ELR (cell line): ENCODE data around the gene RAB37.
A peak's percentile ranks its signal among the peaks of the same experiment; 100 is the strongest.

Source experiments
- DNase-seq: peaks from one replicate; pipeline ENCODE4 v3.0.0-alpha.2; 2015; ENCODE audit warnings: low read depth

Gene RAB37, protein sequence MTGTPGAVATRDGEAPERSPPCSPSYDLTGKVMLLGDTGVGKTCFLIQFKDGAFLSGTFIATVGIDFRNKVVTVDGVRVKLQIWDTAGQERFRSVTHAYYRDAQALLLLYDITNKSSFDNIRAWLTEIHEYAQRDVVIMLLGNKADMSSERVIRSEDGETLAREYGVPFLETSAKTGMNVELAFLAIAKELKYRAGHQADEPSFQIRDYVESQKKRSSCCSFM

DNA sequence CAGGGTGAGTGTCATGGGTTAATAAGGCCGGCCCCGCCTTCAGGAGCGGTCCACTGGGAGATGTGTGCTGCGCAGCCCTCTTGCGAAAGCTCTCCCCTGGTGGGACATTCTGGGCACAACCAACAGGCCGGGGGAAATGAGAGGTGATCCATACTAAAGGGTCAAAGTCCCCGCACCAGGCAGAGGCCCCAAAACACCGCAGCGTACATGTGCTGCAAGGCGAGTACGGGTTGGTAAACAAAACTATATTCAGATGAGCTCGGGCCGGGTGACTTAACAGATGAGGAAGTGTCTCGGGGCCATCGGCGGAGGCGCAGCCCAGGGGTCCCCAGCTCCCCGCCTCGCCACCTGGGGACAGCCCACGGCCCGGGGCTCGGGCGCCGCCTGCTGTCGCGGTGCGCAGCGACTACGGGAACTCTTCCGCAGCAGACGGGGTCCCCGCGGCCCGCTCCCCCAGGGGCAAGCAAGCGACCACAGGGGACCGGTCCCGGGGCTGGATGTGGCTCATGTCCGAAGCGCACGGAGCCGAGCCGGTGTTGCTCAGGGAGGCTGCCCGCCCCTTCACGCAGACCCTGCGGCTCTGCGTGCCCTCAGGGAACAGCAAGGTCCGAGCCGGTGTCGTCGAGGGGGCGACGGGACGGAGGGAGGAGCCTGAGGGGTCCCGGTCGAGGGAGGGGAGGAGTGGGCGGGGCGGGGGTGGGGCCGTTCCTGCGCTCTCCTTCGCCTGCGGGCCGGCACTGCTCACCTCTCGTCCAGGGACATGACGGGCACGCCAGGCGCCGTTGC, at the start of gene RAB37:
Gene RAB37, plus strand, starts transcription at position 744 of the 786 bp plus-strand sequence. Its CDS starts 17 bp downstream, at position 761.
- peak; percentile 39 for DNase-seq

DNA sequence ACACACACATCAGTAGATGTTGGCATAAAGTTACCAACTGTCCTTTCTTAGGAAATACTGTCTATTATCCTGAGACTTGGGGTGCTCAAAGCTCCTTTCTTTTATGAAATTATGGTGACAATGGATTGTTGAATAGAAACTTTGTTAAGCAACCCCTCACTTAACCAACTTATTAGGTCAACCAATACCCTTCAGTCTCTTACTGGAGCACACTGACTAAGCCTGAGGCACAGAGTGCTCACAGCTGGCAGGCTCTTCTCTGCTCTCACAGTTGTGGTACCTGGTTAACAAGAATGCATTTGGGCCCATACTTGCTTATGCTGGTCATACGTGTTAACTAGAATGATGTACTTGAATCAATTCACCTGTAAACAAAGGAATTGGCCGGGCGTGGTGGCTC, 49.2 kb upstream of the RAB37 start:
- no peak for DNase-seq

DNA sequence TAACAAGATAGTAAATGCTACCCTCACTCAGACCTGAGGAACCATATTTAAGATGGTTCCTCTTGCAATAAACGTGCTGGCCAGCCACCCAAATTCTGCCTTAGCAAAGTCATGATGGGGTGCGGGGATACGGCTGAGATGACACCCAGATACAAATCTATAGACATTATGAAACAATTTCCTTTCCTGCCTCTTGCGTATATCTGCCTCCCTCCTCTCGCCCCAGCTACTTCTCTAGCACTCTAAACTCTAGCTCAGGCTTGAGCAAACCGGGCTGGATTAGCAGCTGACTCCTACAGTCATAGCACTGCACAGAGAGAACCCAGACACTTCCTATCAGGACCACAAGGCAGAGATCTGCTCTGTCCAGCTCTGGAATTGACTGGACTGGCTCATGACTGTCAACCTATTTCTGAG, 46.6 kb upstream of the RAB37 start:
- no peak for DNase-seq

DNA sequence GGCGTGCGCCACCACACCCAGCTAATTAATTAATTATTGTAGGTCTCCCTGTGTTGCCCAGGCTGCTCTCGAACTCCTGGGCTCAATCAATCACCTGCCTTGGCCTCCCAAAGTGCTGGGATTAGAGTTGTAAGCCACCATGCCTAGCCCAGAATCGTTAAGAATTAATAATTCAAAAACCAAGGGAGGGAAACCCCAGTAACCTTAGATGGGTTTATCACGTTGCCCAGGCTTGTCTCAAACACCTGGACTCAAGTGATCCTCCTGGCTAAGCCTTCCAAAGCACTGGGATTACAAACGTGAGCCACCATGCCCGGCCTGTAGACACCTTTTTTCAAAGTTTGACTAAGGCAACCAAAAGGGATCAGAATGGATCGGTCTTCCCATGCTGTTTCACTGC, 45.9 kb upstream of the RAB37 start:
- no peak for DNase-seq

DNA sequence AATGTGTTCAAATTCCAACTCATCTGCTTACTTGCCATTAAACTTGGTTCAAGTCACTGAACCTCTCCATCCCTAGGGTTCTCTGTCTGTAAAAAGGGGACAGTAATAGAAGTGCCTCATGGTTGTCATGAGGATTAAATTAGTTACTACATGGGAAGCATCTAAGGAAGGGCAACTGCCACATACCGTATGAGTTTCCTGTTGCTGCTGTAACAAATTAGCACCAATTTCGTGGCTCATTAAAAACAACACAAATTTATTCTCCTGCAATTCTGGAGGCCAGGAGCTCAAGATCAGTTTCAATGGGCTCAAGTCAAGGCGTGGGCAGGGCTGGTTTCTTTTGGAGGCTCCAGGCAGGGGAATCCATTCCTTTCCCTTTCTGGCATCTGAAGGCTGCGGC, 43.0 kb upstream of the RAB37 start:
- no peak for DNase-seq

DNA sequence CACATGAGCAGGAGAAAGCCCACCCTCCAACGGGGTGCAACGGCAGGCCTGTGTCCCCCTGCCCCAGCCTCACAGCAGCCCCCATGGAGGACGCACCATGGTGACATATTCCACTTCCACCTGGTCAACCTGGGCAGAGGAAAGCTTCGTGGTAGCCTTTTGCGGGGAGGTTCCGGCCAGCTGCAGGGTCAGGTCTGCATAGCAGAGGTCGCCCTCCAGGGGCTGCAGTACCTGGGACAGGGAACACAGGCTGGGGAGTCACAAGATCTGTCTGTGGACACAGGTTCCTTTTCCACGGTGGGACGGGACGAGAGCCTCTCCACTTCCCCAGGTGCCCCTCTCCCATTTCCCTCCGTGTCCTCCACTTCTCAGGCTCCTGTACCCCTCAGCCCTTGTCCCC, 41.4 kb upstream of the RAB37 start:
- DNase-seq = no peak

DNA sequence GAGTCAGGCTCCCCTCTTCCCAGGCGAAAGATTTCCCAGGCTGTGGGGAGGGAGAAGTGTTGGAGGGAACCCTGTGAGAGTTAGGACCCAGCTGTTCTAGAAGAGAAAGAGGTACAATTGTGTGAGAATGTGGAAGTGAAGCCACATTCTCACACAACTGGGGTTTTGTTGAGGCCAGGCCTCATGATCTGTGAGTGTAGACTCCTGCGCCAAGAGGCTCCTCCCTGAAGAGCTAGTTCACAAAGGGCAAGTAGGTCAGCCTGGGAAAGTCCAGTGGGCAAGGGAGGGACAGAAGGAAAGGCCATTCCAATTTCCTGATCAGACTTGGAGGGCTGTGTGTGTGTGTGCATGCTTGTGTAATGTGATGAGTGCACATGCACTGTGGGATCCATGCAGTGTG, 39.5 kb upstream of the RAB37 start:
- DNase-seq = no peak

DNA sequence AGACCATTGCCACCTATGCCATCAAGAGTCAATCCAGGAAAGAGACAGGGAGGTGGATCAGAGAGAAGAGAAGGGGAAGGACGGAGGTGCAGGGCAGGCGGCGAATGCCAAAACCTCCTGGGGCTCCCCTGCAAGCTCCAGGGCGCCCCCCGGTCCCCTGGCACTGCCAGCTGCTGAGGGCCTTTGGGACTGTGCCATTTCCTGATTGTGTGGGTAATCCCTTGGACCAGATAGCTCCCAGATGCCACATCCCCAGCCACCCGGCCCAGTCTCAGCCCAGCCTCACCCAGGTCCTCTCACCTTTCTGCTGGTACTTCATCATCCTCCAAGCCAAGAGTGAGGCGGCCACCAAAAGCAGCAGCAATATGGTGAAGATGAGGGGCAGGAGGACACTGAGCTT, 39.0 kb upstream of the RAB37 start:
- DNase-seq = no peak

DNA sequence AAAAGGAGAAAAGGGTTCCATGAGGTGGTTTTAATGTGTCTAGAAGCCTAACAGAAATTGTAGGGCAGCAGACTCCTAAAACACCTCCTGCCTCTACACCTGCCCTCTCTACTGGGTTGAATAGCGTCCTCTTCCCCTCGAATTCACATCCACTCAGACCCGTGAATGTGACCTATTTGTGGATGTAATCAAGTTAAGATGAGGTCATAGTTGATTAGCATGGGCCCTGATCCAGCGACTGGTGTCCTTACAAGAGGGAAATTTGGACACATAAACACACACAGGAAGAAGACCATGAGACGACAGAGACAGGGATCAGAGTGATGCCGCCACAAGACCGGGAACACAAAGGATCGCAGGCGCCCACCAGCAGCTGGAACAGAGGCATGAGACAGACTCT, 37.8 kb upstream of the RAB37 start:
- no peak for DNase-seq

DNA sequence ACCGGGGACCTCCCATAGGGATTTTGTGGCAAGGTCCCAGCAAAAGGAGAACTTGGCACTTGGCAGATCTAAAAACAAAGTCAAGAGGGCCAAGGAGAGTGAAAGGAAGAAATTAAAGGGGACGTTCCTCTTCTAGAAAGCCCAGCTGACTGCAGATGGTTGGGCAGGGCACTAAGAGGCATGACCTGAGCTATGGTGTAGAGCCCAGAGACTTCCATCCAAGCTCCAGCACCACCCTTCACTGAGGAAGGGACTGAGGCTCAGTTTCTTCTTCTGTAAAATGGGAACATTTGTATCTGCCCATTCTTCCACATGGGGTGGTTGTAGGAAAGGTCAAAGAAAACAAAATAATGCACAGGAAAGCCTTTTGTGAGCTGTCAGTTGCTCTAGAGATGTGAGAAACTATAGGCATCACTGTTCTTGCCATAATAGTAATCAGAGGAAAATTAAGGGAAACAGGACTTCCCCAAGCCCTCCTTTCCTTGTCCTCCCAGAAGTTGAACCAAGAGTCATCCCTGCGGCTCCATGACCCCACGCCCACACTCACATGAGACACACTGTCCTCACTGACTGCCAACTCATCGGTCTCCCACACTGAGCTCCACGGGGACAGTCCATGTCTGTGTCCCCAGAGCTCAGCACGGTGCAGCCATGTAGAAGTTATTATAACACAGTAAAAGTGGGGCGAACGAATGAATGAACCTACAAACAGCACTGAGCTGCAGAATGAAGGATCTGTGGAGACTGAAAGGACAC, 34.8 kb upstream of the RAB37 start:
- no peak for DNase-seq

DNA sequence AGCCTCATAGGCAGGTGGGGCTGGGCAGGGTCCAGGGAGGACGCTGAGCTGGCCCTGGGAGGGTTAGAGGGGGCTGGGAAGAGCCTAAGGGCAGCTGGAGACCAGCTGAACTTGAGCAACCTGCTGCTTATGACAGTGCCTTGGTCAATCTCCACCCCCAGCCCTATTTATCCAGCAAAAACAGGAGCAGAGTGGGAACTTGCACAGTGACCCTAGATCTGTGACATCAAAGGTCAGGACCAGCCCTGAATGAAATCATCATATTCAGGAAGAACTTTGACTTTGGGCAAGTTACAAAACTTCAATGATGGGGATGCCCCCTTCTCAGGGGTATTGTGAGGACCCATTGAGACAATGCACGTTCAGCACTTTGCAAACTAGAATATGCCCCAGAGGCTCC, 33.7 kb upstream of the RAB37 start:
- DNase-seq = no peak

DNA sequence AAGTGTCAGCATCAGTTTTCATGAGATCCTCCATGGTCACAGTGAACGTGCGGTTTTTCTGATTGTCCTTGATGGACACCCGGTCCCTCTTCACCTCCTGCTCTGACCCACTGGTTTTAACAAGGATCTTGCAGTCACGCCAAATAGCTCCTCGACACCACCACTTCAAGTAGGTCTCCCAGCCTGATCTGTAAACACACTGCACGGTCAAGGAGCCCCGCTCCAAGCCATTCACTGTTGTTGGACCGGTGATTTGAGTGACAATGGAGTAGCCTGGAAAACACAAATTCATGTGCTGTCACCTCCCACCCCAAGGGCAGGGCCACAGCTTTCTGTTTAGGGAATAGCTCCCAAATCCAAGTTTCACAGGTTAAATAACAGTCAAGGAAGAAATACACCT, 32.5 kb upstream of the RAB37 start:
- DNase-seq = no peak

DNA sequence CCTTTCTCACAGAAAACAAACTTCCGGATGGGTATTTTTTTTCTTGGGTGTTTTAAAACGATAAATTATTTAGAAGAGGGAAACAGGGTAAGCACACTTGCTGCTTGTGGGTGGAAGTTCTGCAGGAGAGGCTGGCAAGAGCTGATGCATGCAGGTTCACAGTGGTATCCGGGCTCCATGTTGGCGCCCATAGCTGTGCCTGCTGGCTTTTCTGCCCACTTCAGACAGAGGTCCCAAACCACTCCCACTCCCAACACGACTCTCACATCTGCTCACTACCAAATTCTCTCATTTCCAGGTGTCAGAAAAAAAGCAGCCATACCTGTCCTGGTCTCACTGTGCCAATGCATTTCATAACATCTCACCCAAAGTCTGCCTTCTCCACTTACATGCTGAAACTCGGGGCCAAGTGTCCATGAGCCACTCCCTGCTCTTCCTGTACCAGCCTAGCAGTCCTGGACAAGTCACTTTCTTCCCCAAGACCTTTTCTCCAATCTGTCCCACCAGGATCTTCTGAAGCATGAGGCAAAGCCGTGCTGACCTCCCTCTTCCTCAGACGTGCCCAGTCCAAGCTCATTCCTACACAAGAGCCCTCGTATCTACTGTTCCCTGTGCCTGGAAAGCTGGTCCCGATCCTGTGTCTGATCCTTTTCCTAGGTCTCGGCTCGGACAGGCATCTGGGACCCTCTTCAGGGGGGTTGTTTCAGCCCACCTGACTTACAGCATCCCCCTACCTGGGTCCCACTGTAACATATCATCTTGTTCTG, 25.8 kb upstream of the RAB37 start:
- DNase-seq = no peak

DNA sequence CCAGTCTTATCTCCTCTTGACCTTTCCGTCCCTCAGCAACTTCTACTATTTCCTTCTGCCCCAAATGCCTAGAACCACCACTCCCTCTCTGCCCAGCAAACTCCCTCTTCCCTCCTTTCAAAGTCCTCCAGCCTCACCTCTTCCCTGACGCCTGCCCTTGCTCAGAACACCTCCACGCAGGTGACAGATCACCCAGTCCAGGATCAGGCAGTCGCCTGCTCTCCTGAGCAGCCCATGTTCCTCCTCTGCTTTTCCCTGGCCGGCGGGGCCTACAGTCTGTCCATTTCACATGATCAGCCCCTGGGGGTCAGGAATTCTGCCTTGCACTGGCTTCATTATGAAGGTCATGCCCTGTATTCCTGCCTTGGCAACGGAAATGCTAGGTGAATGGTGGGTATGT, 24.8 kb upstream of the RAB37 start:
- DNase-seq = no peak

DNA sequence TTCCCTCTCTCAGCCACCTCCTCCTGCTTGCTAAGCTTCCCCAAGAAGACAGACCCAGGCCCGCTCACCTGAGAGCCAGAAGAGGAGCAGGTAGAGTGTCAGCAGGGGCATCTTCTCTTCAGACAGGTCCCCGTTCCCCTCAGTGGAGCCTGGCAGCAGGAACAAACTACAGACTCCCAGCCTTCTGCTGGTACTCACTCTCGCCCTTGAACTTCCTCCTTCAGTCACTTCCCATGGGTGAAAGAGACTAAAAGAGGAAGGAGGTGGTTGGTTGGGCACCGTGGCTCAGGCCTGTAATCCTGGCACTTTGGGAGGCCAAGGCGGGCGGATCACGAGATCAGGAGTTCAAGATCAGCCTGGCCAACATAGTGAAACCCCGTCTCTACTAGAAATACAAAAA, 24.3 kb upstream of the RAB37 start, which contains the start of gene CD300LF:
Gene CD300LF, minus strand, starts transcription at position 168 of the 400 bp plus-strand sequence. Its CDS starts 57 bp downstream, at position 111.
- no peak for DNase-seq

DNA sequence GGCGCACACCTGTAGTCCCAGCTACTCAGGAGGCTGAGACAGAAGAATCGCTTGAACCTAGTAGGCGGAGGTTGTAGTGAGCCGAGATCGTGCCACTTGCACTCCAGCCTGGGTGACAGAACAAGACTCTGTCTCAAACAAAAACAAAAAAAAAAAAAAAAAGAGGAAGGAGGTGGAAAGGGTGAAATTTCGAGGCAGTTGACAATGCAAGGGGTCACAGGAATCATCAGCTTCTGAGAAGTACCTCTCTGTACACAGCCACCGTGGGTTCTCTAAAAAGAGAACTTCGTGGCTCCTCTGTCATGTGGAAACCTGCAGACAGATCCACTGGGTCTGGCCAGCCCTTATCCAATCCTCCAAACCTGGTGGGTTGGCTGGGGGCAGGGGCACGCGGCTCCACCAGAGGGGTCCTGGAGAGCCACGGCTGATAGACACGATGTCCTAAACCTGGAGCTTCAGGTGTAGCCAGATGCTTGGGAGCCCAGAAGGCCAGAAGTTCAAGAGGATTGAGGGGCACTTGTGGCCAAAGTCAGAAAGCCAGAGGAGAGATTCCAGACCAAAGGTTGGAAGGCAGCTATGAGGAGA, 23.8 kb upstream of the RAB37 start:
- DNase-seq = no peak

DNA sequence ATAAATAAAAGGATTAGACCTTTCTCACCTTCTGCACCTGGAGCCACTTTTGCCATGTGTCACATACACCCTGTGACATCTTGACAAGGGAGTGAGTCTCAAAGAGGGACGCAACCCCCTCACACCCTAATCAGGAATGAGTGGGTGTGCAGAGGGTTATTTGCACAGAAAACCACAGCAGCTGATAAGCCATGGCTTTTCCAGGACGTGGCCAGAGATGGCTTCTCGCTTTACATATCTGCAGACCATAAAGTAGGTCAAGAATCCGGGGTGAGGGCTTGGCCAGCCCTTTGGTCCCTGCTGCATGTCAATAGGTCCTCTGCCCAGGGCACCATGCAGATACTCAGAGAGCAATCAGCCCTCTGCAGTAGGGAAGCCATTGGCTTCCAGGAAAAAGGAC, 21.9 kb upstream of the RAB37 start:
- no peak for DNase-seq

DNA sequence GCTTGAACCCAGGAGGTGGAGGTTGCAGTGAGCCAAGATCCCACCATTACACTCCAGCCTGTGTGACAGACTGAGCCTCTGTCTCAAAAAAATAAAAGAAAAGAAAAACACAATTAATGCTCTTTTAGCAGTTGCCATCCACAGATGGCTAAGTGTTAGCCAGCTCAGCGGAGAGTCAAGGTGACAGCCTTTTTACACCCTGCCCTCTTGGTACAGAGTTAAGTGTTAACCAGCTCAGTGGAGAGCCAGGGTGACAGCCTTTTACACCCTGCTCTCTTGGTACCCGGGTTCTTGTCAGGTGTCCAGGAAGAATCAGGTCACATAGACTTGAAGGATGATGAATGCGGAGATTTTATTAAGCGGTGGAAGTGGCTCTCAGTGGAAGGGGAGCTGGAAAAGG, 16.6 kb upstream of the RAB37 start:
- DNase-seq = no peak

DNA sequence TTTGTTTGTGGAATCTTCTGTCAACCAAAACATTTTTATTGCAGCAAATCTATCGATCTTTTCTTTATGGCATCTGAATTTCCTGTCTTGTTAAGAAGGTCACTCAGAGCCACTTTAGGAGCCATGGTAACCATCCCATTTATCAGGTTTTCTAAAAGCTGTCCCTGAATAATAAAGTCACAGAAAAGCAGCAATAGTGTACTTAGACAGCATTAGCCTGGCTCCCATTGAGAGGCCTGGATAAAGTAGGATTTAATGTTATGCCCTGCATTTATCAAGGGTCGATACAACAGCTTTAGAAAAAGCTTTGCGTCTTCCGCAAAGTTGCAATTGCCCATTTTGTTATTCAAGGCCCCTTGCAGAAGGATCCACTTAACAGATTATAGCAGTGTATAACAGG, 14.3 kb upstream of the RAB37 start:
- DNase-seq = no peak

DNA sequence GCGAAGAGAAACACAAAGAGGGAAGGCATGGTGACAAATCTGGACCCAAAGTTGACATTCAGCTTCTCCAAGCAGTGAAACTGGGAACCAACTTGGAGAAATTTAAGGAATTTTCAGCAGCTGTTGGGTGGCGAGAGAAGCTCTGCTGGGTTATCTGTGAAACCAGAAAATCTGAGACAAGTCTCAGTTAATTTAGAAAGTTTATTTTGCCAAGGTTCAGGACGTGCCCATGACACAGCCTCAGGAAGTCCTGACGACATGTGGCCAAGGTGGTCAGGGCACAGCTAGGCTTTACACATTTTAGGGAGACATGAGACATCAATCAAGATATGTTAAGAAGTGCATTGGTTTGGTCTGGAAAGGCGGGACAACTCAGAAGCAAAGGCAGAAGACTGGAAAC, 13.2 kb upstream of the RAB37 start:
- no peak for DNase-seq

DNA sequence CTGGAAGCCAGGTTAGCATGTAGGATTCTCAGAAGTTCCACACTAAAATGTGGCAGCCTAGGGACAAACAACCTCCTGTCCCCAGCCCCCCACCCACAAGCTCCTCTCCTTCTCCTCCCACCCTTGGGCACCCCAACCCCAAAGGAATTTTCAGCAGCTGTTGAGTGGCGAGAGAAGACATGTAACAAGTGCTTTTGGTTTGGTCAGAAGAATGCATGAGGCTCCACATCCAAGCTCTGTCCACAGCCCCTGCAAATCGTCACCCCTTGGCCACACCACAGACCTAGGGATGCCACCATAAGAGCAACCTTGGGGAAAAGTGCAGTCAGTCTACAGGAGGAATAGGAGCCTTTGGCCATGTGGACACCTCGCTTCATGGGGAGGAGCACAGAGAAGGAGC, 11.9 kb upstream of the RAB37 start:
- DNase-seq = no peak
